Measurements from ENCODE around the gene KCNAB1. TPM values are rescaled to one million over a fixed set of nuclear protein-coding genes. Genes with fewer than 3 reads are reported as not detected.

Gene KCNAB1
- total RNA-seq, 1 experiment from 2014 or later = not detected

DNA sequence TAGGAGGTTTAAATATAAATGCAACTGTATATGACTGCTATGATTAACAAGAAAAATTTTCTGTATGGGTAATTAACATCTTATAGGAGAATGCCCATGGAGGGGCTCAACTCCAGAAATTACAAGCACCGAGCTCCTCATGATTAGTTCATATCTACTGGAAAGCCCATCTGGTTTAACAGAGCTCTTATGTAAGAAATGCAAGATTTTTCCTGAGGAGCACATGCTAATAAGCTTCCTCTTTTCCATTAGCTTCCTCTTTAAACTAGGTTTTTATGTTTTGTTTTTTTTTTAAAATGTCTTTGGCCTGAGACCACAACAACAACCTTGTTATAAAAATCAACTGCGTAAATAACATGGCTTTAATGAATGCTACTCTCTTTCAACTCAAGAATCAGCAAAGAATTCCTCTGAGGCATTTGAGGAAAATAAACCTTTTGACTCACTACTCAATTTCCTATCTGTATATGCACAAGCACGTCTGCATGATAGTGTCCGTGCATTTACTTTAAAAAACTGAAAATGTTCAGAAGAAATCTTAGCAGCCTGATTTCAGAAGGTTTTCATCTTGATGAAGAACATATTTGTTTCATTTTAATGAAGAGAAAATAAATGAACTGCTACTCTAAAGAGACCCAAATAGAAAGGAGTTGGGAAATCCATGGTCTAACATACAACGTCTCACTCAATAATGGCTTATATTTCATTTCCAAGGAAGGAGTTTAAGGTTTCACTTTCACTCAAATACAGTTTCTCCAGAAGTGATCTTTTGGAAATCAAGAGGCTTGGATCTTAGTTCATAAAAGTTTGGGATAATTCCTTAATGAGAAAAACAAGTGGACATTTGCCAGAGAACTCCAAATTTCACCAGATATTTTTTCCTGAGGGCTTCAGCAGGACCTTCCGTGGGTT is 180.8 kb downstream of the KCNAB1 start:
- Histone ChIP-seq H3K79me2 (ENCODE audit: insufficient read depth, low read length) (no peaks in the 10 kb centered on the region), H3K27ac (ENCODE audit: low read depth, low read length) (no peak overlapping the region), H4K20me1 (ENCODE audit: insufficient read depth) (no peaks in the 10 kb centered on the region), H3K9me2 (ENCODE audit: insufficient read depth) (no peaks in the 10 kb centered on the region), H3K27me3 (ENCODE audit: insufficient read depth, low read length) (no peaks in the 10 kb centered on the region), H3K9ac (ENCODE audit: low read length) (no peak overlapping the region), H3K4me1 (ENCODE audit: control insufficient read depth in 1 of 2, insufficient read depth in 2 of 2, low read length in 2 of 2) (no peaks in the 10 kb centered on the region), H3K9me3 (ENCODE audit: control insufficient read depth in 1 of 2, insufficient read depth in 1 of 2, low read depth in 1 of 2, low read length in 2 of 2) (no peaks in the 10 kb centered on the region), H2AFZ (ENCODE audit: low read depth, low read length, poor library complexity, severe bottlenecking) (no peak overlapping the region), H3K4me2 (ENCODE audit: low read length) (no peak overlapping the region), H3K4me3 (replicated peaks in 1 of 2; ENCODE audit: low read depth in 1 of 2, low read length in 2 of 2) (no peak overlapping the region), H3K36me3 (ENCODE audit: control insufficient read depth in 1 of 2, insufficient read depth in 2 of 2, low read length in 2 of 2) (no peaks in the 10 kb centered on the region)
- ChIA-PET RAD21 (ENCODE audit: low non-redundant PET in 1 of 2, low total read pairs in 2 of 2, uncharacterized antibody in 2 of 2, unreplicated experiment in 2 of 2) (no interaction called here), CTCF (no interaction called here), POLR2A (no interaction called here)
- intact Hi-C loops (cut with micrococcal nuclease) = no loop called here
- no peak for DNase-seq (ENCODE audit: low read depth, low spot score)
- no peak for TF ChIP-seq EGR1 (IDR thresholded peaks at IDR 0.05; ENCODE audit: low read depth)
- TF ChIP-seq JUND (IDR thresholded peaks at IDR 0.05) = no peak
- TF ChIP-seq SP1 (IDR thresholded peaks at IDR 0.05; ENCODE audit: low read depth) = no peak
- no peak for TF ChIP-seq POLR2A (IDR thresholded peaks at IDR 0.05; ENCODE audit: borderline replicate concordance, extremely low read depth, insufficient read depth, insufficient read length)
- TF ChIP-seq ZFX (IDR thresholded peaks at IDR 0.05) = no peak
- TF ChIP-seq SRF (IDR thresholded peaks at IDR 0.05; ENCODE audit: low read depth) = no peak
- no peak for TF ChIP-seq POLR2AphosphoS5 (IDR thresholded peaks at IDR 0.05; ENCODE audit: low read depth, low read length)
- TF ChIP-seq YY1 (IDR thresholded peaks at IDR 0.05; ENCODE audit: extremely low read depth, insufficient replicate concordance, low read depth, low read length) = no peak
- no peak for TF ChIP-seq RAD21 (IDR thresholded peaks at IDR 0.05; ENCODE audit: low read depth)
- TF ChIP-seq REST (IDR thresholded peaks at IDR 0.05; ENCODE audit: low read depth) = no peak
- TF ChIP-seq, protein P1, sequence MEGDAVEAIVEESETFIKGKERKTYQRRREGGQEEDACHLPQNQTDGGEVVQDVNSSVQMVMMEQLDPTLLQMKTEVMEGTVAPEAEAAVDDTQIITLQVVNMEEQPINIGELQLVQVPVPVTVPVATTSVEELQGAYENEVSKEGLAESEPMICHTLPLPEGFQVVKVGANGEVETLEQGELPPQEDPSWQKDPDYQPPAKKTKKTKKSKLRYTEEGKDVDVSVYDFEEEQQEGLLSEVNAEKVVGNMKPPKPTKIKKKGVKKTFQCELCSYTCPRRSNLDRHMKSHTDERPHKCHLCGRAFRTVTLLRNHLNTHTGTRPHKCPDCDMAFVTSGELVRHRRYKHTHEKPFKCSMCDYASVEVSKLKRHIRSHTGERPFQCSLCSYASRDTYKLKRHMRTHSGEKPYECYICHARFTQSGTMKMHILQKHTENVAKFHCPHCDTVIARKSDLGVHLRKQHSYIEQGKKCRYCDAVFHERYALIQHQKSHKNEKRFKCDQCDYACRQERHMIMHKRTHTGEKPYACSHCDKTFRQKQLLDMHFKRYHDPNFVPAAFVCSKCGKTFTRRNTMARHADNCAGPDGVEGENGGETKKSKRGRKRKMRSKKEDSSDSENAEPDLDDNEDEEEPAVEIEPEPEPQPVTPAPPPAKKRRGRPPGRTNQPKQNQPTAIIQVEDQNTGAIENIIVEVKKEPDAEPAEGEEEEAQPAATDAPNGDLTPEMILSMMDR (IDR thresholded peaks at IDR 0.05 in 2 of 3, conservative IDR thresholded peaks at IDR 0.05 in 1 of 3; ENCODE audit: borderline replicate concordance in 1 of 3, insufficient read depth in 1 of 3, low read depth in 2 of 3, low read length in 2 of 3) = no peak
- TF ChIP-seq, protein P2, sequence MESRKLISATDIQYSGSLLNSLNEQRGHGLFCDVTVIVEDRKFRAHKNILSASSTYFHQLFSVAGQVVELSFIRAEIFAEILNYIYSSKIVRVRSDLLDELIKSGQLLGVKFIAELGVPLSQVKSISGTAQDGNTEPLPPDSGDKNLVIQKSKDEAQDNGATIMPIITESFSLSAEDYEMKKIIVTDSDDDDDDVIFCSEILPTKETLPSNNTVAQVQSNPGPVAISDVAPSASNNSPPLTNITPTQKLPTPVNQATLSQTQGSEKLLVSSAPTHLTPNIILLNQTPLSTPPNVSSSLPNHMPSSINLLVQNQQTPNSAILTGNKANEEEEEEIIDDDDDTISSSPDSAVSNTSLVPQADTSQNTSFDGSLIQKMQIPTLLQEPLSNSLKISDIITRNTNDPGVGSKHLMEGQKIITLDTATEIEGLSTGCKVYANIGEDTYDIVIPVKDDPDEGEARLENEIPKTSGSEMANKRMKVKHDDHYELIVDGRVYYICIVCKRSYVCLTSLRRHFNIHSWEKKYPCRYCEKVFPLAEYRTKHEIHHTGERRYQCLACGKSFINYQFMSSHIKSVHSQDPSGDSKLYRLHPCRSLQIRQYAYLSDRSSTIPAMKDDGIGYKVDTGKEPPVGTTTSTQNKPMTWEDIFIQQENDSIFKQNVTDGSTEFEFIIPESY (IDR thresholded peaks at IDR 0.05; ENCODE audit: extremely low read depth, insufficient replicate concordance, low read length) = no peak
- no peak for ATAC-seq
- no TSS peak for BruUV-seq (replicated peaks)

Measured in HCT116 (cell line).